ENCODE measurements around the gene EPB41L4A.

GRCh38 chr5:112283034-112283582 lies 136.0 kb downstream of the EPB41L4A start:
- TF ChIP-seq CTCF (IDR thresholded peaks at IDR 0.05): no peak
- no peak for TF ChIP-seq POLR2A (IDR thresholded peaks at IDR 0.05)

All from body of pancreas (tissue), 4 donors.